B cell (primary cell): Measurements from ENCODE around the gene SMOC1. TPM values are rescaled to one million over a fixed set of nuclear protein-coding genes. Genes with fewer than 3 reads are reported as not detected.

Source experiments
- ATAC-seq: fragments of 200-7000 bp; cut with Tn5 transposase; one replicate; pipeline ENCODE4 v1.10.0; 2021; ENCODE audit warnings: low read depth, mild to moderate bottlenecking, moderate number of reproducible peaks, moderate library complexity
- CTCF ChIA-PET: fragments of 350-600 bp; sonication (Branson Sonifier 250); formaldehyde crosslinking; loops from one replicate; lab custom pipeline; 2021; ENCODE audit warnings: antibody characterized with exemption, inconsistent platforms; lab: Charles Lee
- POLR2A ChIA-PET: fragments of 350-600 bp; sonication (Branson Sonifier 250); formaldehyde crosslinking; loops from one replicate; lab custom pipeline; 2021; ENCODE audit warnings: antibody characterized with exemption; lab: Charles Lee
- DNase-seq: peaks from one replicate; pipeline ENCODE4 v3.0.0; 2013
- H2AFZ ChIP-seq: 2 replicates; pipeline ENCODE4 v1.6.1; 2012; ENCODE audit warnings: mild to moderate bottlenecking, low read depth, low read length; ENCODE audit not compliant: insufficient read depth, poor library complexity, severe bottlenecking
- H3K27ac ChIP-seq, 2 donors: 1 replicate in 1 of 2; 2 replicates in 1 of 2; pipeline ENCODE4 v1.5.1; 2012 to 2013; ENCODE audit warnings: low read length in 2 of 2, mild to moderate bottlenecking in 2 of 2, moderate library complexity in 1 of 2
- H3K27me3 ChIP-seq, 4 experiments: fragments of 200-600 bp in 1 of 4; sonication (generic) in 1 of 4; replicated peaks in 1 of 4; 1 replicate in 2 of 4; 2 replicates in 2 of 4; pipeline versions ENCODE4 v1.6.1 to v1.7.0; 2013 to 2016; ENCODE audit warnings: low read length in 3 of 4, mild to moderate bottlenecking in 2 of 4, mixed read lengths in 1 of 4, moderate library complexity in 1 of 4; ENCODE audit not compliant: insufficient read depth in 4 of 4, control insufficient read depth in 3 of 4; ENCODE audit errors: control extremely low read depth in 1 of 4
- H3K36me3 ChIP-seq, 2 experiments: replicated peaks in 1 of 2; 1 replicate in 1 of 2; 2 replicates in 1 of 2; pipeline versions ENCODE4 v1.6.1 to v1.7.1; 2013; ENCODE audit warnings: low read length in 1 of 2; ENCODE audit not compliant: insufficient read depth in 2 of 2, control insufficient read depth in 1 of 2; ENCODE audit errors: control extremely low read depth in 1 of 2, extremely low read depth in 1 of 2
- H3K4me1 ChIP-seq, 2 donors: fragments of 200-600 bp in 1 of 2; sonication (generic) in 1 of 2; 1 replicate in 1 of 2; 2 replicates in 1 of 2; pipeline versions ENCODE4 v1.5.1 to v1.6.1; 2013 to 2017; ENCODE audit warnings: low read length in 2 of 2; ENCODE audit not compliant: control insufficient read depth in 2 of 2, insufficient read depth in 2 of 2
- H3K4me2 ChIP-seq: replicated peaks from 2 replicates; pipeline ENCODE3; 2012; ENCODE audit warnings: mild to moderate bottlenecking, low read depth, low read length; ENCODE audit not compliant: poor library complexity, severe bottlenecking
- H3K4me3 ChIP-seq, 5 experiments: fragments of 200-600 bp in 1 of 5; sonication (generic) in 1 of 5; 1 replicate in 3 of 5; 2 replicates in 2 of 5; pipeline versions ENCODE4 v1.5.1 to v1.7.0; 2011 to 2016; ENCODE audit warnings: low read length in 4 of 5, mild to moderate bottlenecking in 4 of 5, low read depth in 2 of 5, control low read depth in 1 of 5, moderate library complexity in 1 of 5; ENCODE audit not compliant: insufficient read depth in 1 of 5; ENCODE audit errors: control extremely low read depth in 1 of 5, extremely low read depth in 1 of 5
- H3K79me2 ChIP-seq: fragments of 200-600 bp; sonication (generic); one replicate; pipeline ENCODE4 v1.6.0; 2016; ENCODE audit warnings: low read length; ENCODE audit not compliant: control insufficient read depth, insufficient read depth
- H3K9ac ChIP-seq: fragments of 200-600 bp; sonication (generic); 2 replicates; pipeline ENCODE4 v1.6.1; 2017; ENCODE audit warnings: mild to moderate bottlenecking, low read length, moderate library complexity
- H3K9me3 ChIP-seq, 3 donors: one replicate each; pipeline versions ENCODE4 v1.6.1 to v1.7.1; 2013; ENCODE audit warnings: low read length in 2 of 3; ENCODE audit not compliant: control insufficient read depth in 2 of 3, insufficient read depth in 1 of 3; ENCODE audit errors: control extremely low read depth in 1 of 3
- H4K20me1 ChIP-seq: 2 replicates; pipeline ENCODE4 v1.6.0; 2012; ENCODE audit warnings: mild to moderate bottlenecking, low read length; ENCODE audit not compliant: insufficient read depth, control insufficient read depth, poor library complexity, severe bottlenecking
- H3K27ac Mint-ChIP-seq: one replicate; pipeline ENCODE4 v1.8.0; 2021; ENCODE audit warnings: mixed read lengths
- H3K27me3 Mint-ChIP-seq: one replicate; pipeline ENCODE4 v1.8.0; 2021; ENCODE audit warnings: mixed read lengths
- H3K4me1 Mint-ChIP-seq: one replicate; pipeline ENCODE4 v1.8.0; 2021; ENCODE audit warnings: mixed read lengths
- H3K4me3 Mint-ChIP-seq: one replicate; pipeline ENCODE4 v1.8.0; 2021; ENCODE audit warnings: mixed read lengths
- H3K9me3 Mint-ChIP-seq: one replicate; pipeline ENCODE4 v1.8.0; 2022; ENCODE audit warnings: mixed read lengths; ENCODE audit not compliant: insufficient read depth
- EZH2 ChIP-seq: IDR thresholded peaks from 2 replicates; pipeline ENCODE4 v1.6.1; 2012; ENCODE audit warnings: borderline replicate concordance, low read depth, mild to moderate bottlenecking, moderate library complexity, low read length; ENCODE audit not compliant: insufficient read depth, poor library complexity, severe bottlenecking
- WGBS: methylation state at CpG from one replicate; pipeline ENCODE4 v1.1.5; 2013; ENCODE audit warnings: missing lambda C conversion rate; ENCODE audit not compliant: insufficient coverage; 5-methylcytosine and 5-hydroxymethylcytosine counted together
- intact Hi-C: fragments of 100-400 bp; cut with micrococcal nuclease; formaldehyde crosslinking; loops from one replicate; pipeline ENCODE4 v1.10.0; 2022
- polyA plus RNA-seq: library from polyadenylated mRNA; depleted of rRNA; stranded (reverse); fragments of >200 nt; gene quantifications from 2 replicates; pipeline ENCODE4 v1.2.3, GENCODE V29; 2012
- total RNA-seq, 2 donors: library from RNA; stranded (reverse); fragments of 120-200 nt in 1 of 2; gene quantifications; 1 replicate in 1 of 2; 2 replicates in 1 of 2; pipeline versions ENCODE4 v1.2.3 to v1.2.4, GENCODE V29; 2013 to 2022
- TF ChIP-seq, protein P1 (sequence below): fragments of 200-600 bp; IDR thresholded peaks from one replicate; pipeline ENCODE4 v1.8.0; 2022; ENCODE audit warnings: antibody characterized with exemption, mild to moderate bottlenecking

The SMOC1 gene
- total and polyA plus RNA-seq, 2 donors (not counting 1 experiment from before 2014, with no cell fraction given) = 0.04 to 0.84 TPM

DNA sequence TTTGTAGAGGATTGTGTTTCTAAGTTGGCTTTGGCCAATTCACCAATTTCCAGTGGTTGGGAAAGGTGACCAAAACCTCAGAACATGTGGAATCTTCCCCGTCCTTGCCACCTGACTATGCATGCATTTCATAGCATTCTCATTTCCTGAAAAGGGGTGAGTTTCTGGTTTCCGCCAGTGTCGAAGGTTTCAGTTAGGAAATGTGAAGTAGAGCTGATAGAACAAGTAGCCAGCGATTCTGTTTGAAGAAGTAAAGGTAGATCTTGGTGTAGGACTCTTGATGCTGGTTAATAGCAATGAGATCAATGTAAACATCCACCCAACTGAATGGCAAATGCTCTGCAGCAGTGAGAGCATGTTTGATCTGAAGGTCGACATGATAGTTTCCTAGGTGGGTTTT is 15.9 kb downstream of the SMOC1 start:
- intact Hi-C loops = no loop called here
- ATAC-seq (no peak), DNase-seq (no peak)
- no peak overlapping the region for H3K27ac Mint-ChIP-seq
- H3K9ac ChIP-seq = no peak overlapping the region
- peaks cover 32% of the 10 kb centered on the region for H3K27me3 Mint-ChIP-seq
- POLR2A ChIA-PET = no interaction called here
- H3K4me2 ChIP-seq = no peak overlapping the region
- H3K27me3 ChIP-seq = peaks cover 0 to 7% (median 4%) of the 10 kb centered on the region in 4 experiments
- no peaks in the 10 kb centered on the region for H3K4me1 Mint-ChIP-seq
- no peaks in the 10 kb centered on the region for H4K20me1 ChIP-seq
- WGBS = 89% methylated on average over 2 of the region's 5 CpGs
- no peak overlapping the region for H2AFZ ChIP-seq
- no peak for TF ChIP-seq EZH2
- TF ChIP-seq, protein P1, sequence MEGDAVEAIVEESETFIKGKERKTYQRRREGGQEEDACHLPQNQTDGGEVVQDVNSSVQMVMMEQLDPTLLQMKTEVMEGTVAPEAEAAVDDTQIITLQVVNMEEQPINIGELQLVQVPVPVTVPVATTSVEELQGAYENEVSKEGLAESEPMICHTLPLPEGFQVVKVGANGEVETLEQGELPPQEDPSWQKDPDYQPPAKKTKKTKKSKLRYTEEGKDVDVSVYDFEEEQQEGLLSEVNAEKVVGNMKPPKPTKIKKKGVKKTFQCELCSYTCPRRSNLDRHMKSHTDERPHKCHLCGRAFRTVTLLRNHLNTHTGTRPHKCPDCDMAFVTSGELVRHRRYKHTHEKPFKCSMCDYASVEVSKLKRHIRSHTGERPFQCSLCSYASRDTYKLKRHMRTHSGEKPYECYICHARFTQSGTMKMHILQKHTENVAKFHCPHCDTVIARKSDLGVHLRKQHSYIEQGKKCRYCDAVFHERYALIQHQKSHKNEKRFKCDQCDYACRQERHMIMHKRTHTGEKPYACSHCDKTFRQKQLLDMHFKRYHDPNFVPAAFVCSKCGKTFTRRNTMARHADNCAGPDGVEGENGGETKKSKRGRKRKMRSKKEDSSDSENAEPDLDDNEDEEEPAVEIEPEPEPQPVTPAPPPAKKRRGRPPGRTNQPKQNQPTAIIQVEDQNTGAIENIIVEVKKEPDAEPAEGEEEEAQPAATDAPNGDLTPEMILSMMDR = no peak
- H3K4me3 Mint-ChIP-seq = no peak overlapping the region
- CTCF ChIA-PET = no interaction called here
- H3K9me3 ChIP-seq = peaks cover 0 to 7% (median 6%) of the 10 kb centered on the region in 3 donors
- H3K9me3 Mint-ChIP-seq = peaks cover 11% of the 10 kb centered on the region
- H3K4me3 ChIP-seq = no peak overlapping the region
- H3K36me3 ChIP-seq = no peaks in the 10 kb centered on the region
- no peak overlapping the region for H3K27ac ChIP-seq
- no peaks in the 10 kb centered on the region for H3K79me2 ChIP-seq
- H3K4me1 ChIP-seq = no peaks in the 10 kb centered on the region

DNA sequence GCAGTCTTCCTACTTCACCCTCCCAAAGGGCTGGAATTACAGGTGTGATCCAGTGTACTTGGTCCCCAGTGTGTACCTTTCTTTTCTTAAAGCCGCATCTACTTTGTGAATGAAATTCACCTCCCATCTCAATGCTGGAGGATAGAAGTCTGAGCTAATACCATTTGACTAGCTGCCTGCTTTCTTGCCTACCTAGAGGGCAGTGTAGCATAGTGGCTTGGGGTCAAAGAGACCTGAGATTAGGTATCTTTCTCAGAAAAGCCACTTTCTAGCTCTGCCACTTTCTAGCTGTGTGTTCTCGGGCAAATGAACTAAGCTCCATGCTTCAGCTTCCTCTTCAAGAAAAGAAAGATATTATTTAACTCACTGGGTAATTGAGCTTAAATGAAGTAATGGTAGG is 16.9 kb downstream of the SMOC1 start:
- no peak for TF ChIP-seq EZH2
- TF ChIP-seq, protein P1 = no peak
- Histone ChIP-seq H3K4me2 (no peak overlapping the region), H3K27ac (no peak overlapping the region), H2AFZ (no peak overlapping the region), H3K27me3 (peaks cover 0 to 7% (median 4%) of the 10 kb centered on the region in 4 experiments), H3K9me3 (peaks cover 0 to 7% (median 6%) of the 10 kb centered on the region in 3 donors), H3K4me3 (no peak overlapping the region), H4K20me1 (no peaks in the 10 kb centered on the region), H3K4me1 (no peaks in the 10 kb centered on the region), H3K79me2 (no peaks in the 10 kb centered on the region), H3K9ac (no peak overlapping the region), H3K36me3 (no peaks in the 10 kb centered on the region)
- H3K27me3 Mint-ChIP-seq = peaks cover 39% of the 10 kb centered on the region
- intact Hi-C loops = no loop called here
- no peak overlapping the region for H3K4me3 Mint-ChIP-seq
- ChIA-PET CTCF (no interaction called here), POLR2A (no interaction called here)
- DNase-seq (no peak), ATAC-seq (no peak)
- WGBS = no CpG with 5 or more reads among the region's 2 CpGs
- H3K9me3 Mint-ChIP-seq = peaks cover 11% of the 10 kb centered on the region
- no peak overlapping the region for H3K27ac Mint-ChIP-seq
- H3K4me1 Mint-ChIP-seq = no peaks in the 10 kb centered on the region
